ENCODE measurements around the gene TRIM38.
"Not testable (repeated sequence)": the region's sequence is repeated elsewhere in the genome, so short reads cannot be mapped to it uniquely, and the experiment has no call there.

The TRIM38 gene

GRCh38 chr6:25942561-25943147 lies 19.9 kb upstream of the TRIM38 start:
- peak in 2 of 6 experiments; percentile 4 to 22 for DNase-seq

- DNase-seq, result no peak
Measured at GRCh38 chr6:25943887-25944286, 18.7 kb upstream of the TRIM38 start.

GRCh38 chr6:25944688-25945574 lies 17.7 kb upstream of the TRIM38 start:
- peak in 1 of 6 experiments; percentile 1 for DNase-seq

GRCh38 chr6:25945738-25946137 lies 16.9 kb upstream of the TRIM38 start:
- not testable (repeated sequence) for DNase-seq

- no peak for DNase-seq
Measured at GRCh38 chr6:25946631-25947030, 16.0 kb upstream of the TRIM38 start.

GRCh38 chr6:25947492-25947891 lies 15.1 kb upstream of the TRIM38 start:
- not testable (repeated sequence) for DNase-seq

- no peak for DNase-seq
Measured at GRCh38 chr6:25949695-25950094, 12.9 kb upstream of the TRIM38 start.

- DNase-seq, result no peak
Measured at GRCh38 chr6:25950297-25950696, 12.3 kb upstream of the TRIM38 start.

- no peak for DNase-seq
Measured at GRCh38 chr6:25951296-25952032, 11.1 kb upstream of the TRIM38 start.

- no peak for DNase-seq
Measured at GRCh38 chr6:25952535-25952934, 10.1 kb upstream of the TRIM38 start.

GRCh38 chr6:25953733-25954132 lies 8.9 kb upstream of the TRIM38 start:
- DNase-seq, result no peak

- no peak for DNase-seq
Measured at GRCh38 chr6:25954756-25955155, 7.8 kb upstream of the TRIM38 start.

- DNase-seq, result no peak
Measured at GRCh38 chr6:25956226-25956625, 6.4 kb upstream of the TRIM38 start.

GRCh38 chr6:25958700-25959162 lies 3.9 kb upstream of the TRIM38 start:
- DNase-seq, result no peak

GRCh38 chr6:25959890-25960536 lies 2.6 kb upstream of the TRIM38 start:
- DNase-seq, result no peak

GRCh38 chr6:25960734-25961133 lies 1.9 kb upstream of the TRIM38 start:
- DNase-seq, result no peak

- no peak for DNase-seq
Measured at GRCh38 chr6:25961619-25962148, 918 bp upstream of the TRIM38 start.

GRCh38 chr6:25963426-25964123 lies 973 bp downstream of the TRIM38 start:
- no peak for DNase-seq

- no peak for DNase-seq
Measured at GRCh38 chr6:25965058-25965457, 2.5 kb downstream of the TRIM38 start.

GRCh38 chr6:25966711-25967110 lies 4.1 kb downstream of the TRIM38 start:
- no peak for DNase-seq

- DNase-seq, result no peak
Measured at GRCh38 chr6:25968769-25969168, 6.2 kb downstream of the TRIM38 start.

GRCh38 chr6:25971187-25971821 lies 8.7 kb downstream of the TRIM38 start:
- DNase-seq, result no peak

Measured in stimulated activated naive CD4-positive, alpha-beta T cell (primary cell).